Activated naive CD4-positive, alpha-beta T cell (primary cell): Measurements from ENCODE around the gene RPL12.

Experiments
- DNase-seq, 4 experiments: peaks; one replicate each; lab custom pipeline; 2025; lab: John Stamatoyannopoulos, UW

RPL12 gene

DNA sequence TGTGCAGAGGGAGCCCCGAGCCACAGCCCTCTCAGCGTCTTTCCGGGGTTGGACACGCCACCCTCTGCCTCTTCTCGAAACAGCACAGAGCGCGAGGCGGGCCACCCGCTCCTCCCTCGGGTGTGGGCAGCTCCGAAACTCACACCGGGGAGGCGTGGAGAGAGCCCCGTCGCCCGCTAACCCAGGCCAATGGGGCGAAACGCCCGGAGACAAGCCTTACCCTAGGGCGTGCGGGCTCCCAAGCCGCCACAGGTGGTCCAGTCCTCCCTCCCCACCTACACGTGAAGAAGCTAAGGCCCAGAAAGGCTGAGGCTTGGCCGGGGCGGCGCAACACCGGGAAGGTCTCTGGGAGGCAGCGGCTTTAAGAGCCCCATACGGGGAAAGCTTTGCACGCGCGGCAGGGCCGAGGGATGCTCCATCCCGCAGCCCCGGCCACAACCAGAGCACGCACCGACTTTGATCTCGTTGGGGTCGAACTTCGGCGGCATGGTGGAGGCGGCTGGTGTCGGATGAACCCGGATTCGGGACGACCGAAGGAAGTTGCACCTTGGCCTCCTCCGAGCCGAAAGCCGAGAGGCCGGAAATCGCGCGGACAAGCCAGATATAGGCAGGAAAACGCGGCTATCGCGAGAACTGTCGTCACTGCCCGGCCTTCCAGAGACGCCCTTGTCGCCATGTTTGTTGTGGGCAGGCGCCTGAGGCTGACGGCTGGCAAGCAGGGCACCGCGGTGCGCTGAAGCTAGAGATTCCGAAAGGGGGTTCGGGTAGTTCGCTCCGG, at the start of gene RPL12, which contains the start of gene LRSAM1:
Gene RPL12 (minus strand): TSS at position 577 of the 778 bp plus-strand sequence. CDS start 89 bp downstream, at position 488.
Gene LRSAM1 (plus strand): TSS at position 681 of the 778 bp plus-strand sequence. CDS start 3,018 bp downstream, outside the sequence.
- peak; percentile 98 to 100 (median 99) for DNase-seq

DNA sequence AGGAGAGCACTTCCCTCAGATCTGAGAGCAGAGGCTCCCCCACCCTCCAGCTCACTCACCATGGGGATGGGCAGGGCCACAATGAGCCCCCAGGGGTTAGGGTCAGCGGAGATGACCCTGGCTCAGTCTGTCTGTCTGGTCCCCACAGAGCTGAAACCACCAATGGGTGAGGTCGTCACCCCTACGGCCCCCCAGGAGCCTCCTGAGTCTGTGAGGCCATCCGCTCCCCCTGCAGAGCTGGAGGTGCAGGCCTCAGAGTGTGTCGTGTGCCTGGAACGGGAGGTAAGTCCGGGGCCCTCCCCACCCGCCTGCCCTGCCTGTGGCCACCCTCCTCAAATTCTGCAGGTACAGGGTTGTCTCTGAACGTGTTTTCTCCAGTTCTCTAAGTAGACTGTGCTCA, 49.7 kb upstream of the RPL12 start:
- DNase-seq, result no peak

DNA sequence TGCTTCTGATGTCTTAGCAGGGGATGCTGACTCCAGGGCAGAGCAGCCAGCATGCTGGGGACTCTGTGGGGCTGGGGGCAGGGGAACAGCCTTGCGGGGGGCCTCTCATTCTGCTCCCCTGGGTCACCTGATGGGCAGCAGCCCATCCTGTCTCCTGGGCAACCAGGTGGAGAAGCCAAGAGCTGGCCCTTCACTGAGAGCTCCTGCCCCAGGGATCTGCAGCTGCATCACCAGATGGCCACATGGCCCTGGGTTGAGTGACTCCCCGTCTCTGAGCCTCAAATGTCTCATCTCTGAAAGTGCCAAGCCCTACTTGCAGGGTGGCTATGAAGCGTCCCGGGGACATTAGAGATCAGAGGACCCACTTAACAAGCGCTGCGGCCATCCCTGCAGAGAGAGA, 49.2 kb upstream of the RPL12 start:
- no peak for DNase-seq

DNA sequence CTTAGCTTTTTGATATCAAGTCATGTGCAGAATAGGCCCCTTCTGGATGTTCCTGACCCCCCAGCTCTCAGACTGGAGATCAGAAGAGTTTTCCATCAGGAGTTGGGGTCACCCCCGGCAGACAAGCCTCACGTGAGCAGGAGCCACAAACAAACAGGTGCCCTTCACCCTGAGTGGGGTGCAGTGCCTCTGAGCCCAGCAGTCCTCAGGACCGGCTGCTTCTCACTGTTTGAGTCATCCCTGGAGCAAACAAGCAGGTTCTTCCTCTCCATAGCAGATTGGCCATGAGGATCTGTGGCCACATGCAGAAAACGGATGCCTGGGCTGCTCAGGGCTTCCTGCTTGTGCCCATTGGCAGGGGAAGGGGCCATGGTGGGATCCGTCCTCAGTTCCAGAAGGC, 47.1 kb upstream of the RPL12 start:
- no peak for DNase-seq

DNA sequence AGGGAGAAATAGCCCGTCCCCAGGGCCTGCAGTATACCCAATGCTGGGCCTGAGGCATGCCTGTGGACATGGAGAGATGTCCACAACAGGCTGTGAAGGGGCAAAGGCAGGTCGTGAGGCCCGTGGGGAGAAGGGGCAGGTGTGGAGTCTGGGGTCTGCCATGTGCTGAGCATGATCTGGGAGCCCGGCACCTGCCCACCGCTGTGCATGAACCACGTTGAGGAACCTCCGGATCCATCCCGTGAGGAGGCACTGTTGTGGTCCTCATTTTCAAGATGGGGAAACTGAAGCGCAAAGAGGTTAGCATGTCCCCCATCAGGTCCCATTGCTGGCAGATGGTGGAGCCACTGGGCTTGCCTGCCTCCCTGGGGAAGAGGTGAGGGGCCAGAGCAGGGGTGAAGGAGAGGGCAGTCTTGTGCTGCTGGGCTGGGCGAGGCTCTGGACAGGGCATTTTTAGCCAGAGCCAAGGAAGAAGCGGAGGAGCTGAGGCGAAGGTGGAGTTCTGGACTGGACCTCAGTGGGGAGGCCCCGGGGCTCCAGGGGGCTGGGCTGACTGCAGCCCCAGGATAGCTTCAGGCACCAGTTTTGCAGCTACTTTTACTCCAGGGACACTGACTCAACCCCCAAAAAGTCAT, 46.6 kb upstream of the RPL12 start:
- DNase-seq, result no peak

DNA sequence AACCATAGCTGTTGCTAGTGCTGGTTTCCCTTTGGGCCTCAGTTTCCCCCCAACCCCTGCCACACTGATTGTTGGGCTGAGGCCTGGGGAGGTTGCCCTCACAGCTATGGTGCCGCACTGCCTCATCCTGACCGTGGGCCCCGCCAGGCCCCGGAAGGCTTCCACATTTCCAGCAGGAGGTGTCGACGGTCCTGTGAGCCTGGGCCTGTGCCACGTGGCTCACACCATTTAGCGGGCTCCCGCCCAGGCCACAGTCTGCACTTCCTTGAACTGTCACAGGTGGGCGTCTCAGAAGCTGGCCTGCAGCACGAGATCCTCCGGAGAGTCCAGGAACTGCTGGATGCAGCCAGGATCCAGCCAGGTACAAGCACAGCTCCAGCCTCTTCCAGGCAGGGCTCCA, 45.8 kb upstream of the RPL12 start:
- no peak for DNase-seq

DNA sequence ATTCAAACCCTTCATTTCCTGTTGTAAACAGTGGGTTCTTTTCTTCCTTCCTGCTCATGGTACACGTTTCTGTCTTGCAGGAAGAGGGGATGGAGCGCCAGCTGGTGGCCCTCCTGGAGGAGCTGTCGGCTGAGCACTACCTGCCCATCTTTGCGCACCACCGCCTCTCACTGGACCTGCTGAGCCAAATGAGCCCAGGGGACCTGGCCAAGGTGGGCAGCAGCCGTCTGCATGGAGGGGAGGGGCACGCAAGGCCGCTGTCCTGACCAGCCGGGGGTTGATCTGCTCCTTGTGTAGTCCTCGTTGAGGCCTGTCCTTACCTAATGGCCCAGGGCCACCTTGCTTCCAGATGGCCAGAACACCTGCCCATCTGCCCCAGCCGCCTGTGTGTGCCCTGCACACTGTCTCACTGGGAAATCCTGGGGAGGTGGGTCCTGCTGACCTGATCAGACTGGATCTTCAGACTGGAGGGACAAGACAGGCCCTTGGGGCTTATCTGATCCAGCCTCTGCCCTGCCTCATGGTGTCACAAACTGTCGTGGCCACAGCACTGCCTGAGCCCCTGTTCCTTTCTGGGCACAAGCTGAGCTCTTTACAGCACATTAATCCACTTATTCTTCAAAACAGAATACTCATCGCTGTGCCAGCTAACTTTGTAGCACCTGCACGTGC, 44.8 kb upstream of the RPL12 start:
- no peak for DNase-seq

DNA sequence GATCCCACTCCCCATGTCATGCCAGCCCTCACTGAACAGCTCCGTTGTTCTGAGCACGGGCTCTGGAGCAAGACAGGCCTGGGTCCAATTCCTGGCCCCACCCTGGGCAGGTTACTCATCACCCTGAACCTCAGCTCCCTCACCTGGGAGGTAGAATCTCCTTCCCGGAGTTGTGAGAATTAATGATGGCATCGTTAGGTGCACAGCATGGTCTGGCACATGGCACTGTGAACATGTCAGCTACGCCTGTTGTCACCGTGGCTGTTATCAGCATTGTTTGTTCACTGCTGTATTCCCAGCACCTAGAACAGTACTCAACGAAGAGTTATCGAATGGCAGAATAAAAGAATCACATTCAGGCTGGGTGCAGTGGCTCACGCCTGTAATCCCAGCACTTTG, 43.1 kb upstream of the RPL12 start:
- DNase-seq, result no peak

DNA sequence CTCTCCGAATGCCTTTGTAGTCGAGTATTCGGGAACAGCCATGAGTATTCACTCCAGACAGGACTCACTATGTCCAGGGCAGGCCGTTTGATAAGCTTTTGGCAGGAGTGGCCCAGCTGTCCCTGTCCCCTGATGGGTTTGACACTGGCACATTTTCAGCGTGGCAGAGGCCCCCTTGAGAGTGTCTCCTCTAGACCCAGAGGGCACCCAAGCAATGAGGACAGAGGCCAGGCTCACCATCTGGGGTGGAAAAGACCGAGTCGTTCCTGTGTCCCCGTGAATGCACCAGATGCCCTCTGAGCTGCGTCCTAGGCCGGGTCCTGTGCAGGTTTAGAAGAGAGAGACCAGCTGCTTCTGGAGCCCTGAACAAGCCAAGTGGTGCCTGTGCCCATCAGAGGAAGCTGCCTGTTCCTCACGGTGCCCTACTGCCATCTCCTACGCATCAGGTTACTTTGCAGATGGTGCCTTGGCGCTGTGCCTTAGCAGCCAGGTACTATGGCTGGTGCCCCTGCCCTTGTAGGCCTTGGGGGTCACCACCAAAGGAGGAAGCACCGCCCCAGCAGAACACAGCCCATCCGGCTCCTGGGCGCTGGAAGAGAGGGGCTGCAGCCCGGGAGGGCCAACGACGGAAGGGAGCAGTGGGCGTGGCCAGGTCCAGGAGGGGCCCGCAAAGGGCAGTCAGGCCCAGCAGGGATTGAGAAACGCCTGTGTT, 42.5 kb upstream of the RPL12 start:
- DNase-seq, result no peak

DNA sequence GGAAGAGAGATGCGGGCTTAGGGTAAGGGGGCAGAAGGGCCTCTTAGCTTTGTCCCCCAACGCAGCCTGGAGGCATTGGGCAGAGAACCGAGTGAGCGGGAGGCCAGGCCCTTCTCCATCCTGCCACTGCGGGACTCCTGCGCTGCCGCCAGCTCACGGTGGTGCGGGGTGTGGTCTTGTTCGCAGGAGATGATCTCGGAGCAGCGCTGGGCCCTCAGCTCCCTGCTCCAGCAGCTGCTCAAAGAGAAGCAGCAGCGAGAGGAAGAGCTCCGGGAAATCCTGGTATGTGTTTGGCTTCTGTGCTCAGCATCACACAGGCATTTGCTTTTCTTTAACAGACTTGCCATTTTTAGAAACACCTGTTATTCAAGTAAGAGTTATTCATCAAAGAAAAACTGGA, 41.4 kb upstream of the RPL12 start:
- no peak for DNase-seq

DNA sequence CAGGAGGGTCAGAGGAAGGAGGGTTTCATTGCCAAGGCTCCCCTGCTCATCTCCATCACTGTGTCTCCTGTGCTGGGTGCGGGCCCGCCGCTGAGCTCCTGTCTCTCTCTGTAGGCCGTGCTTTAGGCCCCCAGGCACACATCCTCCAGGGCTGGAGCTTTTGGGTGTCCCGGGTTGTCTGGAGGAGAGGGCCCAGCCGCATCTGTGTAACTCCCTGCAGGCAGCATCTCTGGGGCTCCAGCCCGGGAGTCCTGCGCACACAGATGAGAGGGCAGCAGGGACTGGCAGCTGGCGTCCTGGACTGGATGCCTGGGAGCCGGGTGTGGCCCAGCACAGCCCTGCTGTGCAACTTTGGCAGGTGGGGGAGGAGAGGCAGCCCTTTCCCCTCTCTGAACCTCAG, 40.3 kb upstream of the RPL12 start:
- DNase-seq, result no peak

DNA sequence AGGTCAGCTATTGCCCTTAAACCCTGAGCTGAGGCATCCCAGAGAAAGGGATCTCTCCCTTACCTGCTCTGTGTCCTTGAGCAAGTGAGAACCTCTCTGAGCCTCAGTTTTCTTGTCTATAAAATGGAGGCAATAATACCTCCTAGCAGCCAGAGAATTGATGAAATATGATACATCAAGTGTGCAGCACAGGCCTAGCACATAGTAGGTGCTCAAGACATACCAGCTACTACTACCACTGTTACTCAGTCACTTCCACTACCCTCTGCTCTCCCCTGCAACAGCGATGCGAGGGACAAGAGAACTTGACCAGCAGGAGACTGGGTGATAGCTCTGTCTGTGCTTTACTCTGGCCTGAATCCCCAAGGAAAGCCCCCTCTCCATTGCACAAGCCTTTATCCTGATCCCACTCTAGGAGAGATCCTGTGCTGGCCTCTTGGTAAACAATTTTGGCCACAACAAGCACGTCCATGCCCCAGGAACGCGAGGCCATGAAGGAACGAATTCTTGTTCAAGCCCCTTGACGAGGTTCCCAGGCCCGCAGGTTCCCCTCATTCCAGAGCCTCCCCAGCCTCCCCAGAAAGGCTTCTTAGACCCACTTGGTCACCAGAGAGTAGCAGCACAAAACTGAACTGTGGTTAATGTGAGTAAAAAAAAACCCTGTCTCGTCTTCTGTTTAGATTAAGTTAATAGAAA, 39.5 kb upstream of the RPL12 start:
- DNase-seq, result no peak

DNA sequence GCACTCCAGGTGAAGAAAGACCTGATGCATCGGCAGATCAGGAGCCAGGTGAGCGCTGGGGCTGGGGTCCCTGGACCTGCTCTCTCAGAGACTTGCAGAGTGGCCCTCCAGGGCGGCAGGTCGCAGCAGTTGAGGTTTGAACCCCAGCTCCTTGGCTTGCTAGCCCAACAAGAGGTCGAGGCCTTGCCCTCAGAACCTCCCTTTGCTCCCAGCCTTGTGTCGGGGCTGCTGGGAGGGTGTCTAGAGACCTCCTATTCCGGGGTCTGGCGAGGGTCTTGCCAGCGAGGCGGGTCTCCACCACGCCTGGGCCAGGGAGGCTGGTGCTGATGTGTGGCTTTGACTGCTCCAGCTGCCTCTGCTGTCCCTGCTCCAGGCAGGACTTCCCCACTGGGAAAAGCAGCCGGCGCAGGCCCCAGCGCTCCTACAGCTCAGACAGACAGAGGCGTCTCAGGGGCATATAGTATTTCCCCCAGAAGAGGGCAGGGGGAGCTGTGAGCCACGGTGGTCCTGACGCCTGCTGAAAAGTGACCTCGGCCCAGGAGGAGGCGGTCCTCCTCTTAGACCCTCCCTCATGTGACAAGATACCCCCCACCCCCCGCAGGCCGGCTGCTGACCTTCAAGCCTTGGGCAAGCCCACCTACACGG, 38.4 kb upstream of the RPL12 start:
- no peak for DNase-seq

DNA sequence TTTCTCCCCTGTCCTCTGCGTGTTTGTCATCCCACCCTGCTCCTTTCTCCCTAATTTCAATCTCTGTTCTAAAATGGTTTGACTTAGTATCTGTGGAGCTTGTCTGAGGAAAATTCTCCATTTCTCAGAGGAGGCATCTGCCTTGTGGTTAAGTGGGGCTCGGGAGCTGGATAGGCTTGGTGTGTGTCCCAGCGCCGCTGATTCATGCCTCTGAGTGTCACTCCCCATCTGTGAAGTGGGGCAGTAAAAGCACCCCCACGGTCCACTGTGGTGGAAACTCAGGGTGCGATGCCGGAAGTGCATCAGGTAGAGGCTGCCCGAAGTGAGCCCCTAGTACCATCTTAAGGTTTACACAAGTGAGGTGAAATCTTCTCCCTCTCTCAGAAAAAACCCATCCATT, 37.7 kb upstream of the RPL12 start:
- DNase-seq, result no peak

DNA sequence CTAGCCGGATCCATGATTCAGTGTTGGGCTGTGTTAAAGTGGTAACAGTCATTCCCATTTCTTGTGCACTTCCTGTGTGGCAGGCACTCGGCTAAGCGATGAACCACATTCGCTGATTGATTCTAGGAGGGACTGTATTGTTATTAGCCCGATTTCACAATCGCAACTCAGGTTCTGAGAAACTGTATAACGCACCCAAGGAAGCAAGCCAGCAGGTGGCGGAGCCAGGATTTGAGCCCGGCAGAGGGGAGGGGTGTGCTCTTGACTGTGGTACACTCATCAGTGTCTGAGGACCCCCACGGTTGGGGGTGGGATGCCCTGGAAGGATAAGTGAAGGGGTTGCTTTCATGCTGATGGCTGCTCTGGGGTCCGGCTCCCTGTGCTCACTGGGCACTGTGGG, 34.8 kb upstream of the RPL12 start:
- no peak for DNase-seq

DNA sequence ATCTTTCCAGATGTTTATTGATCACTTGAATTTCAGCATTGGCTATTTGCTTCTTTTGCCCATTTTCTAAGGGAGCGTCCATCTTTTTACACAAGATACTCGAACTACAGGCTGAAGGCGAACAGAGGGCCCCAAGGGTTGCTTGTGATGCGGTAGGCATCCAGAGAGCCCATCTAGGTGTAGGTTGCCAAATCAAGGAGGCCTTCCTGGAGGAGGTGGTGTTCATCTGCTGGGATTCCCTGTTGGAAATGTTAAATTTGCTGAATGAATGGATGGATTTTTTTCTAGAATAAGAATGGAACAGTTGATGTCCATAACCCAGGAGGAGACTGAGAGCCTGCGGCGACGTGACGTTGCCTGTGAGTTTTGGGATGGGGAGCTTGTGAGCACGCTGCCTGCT, 31.5 kb upstream of the RPL12 start:
- no peak for DNase-seq

DNA sequence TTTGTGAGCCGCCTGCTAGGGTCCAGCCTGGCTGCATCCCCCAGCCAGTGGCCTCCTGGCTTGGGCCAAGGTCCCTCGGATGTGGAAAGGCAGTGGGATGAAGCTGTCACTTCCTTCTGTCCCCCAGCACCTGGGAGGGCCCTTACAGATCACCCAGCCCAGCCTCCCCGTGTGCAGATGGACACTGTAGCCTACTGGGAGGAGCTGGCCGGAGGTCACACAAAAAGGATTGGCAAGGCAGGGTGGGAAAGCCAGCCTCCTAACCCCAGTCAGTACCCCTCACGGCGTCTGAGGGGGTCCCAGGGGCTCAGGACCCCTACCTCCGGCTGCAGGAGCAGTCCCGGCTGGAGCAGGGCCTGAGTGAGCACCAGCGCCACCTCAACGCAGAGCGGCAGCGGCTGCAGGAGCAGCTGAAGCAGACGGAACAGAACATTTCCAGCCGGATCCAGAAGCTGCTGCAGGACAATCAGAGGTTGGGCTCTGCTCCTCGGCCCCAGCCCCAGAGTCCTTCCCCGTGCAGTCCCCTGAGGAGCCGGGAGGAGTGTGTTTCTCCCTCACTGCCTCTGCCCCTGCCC, 28.4 kb upstream of the RPL12 start:
- no peak for DNase-seq

DNA sequence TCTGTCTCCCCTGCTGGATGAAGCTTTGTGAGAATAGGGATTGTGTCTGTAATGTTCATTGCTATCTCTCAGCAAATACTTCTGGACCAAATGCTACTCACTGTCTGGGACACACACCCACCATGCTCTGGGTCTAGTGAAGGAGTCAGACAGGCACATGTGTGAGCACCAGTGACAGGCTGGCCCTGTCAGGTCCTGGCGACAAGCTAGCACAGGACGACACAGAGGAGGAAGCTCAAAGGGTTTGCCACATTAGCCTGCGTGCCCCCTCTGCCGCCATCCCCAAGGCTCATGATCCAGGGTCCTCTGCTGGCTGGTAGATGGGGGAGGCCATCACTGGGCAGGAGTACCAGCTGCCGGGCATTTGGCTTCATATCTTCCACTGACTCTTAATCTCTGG, 23.4 kb upstream of the RPL12 start:
- DNase-seq, result no peak

DNA sequence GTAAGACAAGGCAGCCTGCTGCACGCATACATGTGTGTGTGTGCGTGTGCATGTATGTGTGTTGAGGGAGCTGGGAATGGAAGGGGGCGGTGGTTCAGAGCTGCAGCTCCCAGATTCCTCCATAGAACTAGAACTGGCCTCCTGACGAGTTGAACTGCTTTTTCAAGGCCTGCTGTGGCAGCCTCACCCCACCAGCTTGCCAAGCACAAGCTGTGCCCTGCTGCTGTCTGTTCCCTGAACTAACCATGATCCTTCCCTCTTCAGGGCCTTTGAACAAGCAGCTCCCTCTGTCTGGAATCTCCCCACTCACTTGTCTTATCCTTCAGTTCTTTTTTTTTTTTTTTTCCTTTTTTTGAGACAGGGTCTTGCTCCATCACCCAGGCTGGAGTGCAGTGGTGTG, 22.7 kb upstream of the RPL12 start:
- no peak for DNase-seq

DNA sequence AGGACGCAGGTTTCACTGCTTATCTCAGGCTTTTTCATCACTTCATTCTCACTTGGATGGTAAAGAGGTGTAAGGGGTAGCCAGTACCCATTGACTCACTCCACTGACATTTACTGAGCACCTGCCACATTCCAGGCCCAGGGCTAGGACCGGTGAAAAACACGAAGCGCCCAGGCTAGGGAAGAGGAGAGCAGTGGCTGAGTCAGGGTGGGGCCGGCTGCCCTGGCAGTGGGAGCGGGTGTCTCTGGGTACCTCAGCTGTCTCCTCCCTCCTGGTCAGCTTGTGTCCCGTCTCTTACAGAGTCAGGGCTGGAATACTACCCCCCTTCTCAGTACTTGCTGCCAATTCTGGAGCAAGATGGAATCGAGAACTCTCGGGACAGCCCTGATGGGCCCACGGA, 22.3 kb upstream of the RPL12 start:
- no peak for DNase-seq

DNA sequence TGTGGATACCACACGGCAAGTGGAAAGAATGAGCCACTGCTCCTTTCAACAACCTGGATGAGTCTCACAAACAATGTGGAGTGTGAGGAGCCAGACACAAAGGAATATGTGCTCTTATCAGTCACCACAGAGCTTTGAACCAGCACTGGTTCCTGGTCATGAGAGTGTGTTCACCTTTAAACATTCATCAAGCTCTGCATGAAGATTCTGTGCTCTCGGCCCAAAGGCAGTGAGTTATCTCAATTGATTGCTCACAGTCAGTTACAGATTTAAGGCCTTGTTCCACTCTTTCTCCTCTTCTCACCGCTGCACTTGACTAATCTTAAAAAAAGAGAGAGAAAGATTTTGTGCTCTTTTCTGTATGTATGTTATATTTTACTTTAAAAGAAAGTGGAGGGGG, 19.5 kb upstream of the RPL12 start:
- DNase-seq, result no peak
